Upper lobe of left lung (tissue), 6 donors: ENCODE data around the gene FMO3. TPM values are rescaled to one million over a fixed set of nuclear protein-coding genes. Genes with fewer than 3 reads are reported as not detected.

ENCODE experiments used
- ATAC-seq, 2 donors: fragments of 200-7000 bp; cut with Tn5 transposase; one replicate each; pipeline ENCODE4 v1.9.1; 2022; ENCODE audit warnings: mild to moderate bottlenecking in 2 of 2, moderate library complexity in 2 of 2; ENCODE audit not compliant: low FRiP score in 2 of 2
- DNase-seq, 2 donors: peaks; one replicate each; pipeline ENCODE4 v3.0.0-alpha.2; 2019 to 2020
- H3K27ac ChIP-seq, 4 donors: fragments of 200-600 bp; sonication (generic); one replicate each; pipeline ENCODE4 v1.5.1; 2016 to 2019
- H3K27me3 ChIP-seq, 4 donors: fragments of 200-600 bp; sonication (generic); one replicate each; pipeline ENCODE4 v1.5.1; 2017 to 2019
- H3K36me3 ChIP-seq, 4 donors: fragments of 200-600 bp; sonication (generic); one replicate each; pipeline ENCODE4 v1.5.1; 2016 to 2019
- H3K4me1 ChIP-seq, 4 donors: fragments of 200-600 bp; sonication (generic); one replicate each; pipeline ENCODE4 v1.5.1; 2018 to 2019
- H3K4me3 ChIP-seq, 4 donors: fragments of 200-600 bp; sonication (generic); one replicate each; pipeline ENCODE4 v1.5.1; 2017 to 2019; ENCODE audit warnings: mild to moderate bottlenecking in 2 of 4, moderate library complexity in 1 of 4
- H3K9me3 ChIP-seq, 4 donors: fragments of 200-600 bp; sonication (generic); one replicate each; pipeline ENCODE4 v1.5.1; 2018 to 2019
- CTCF ChIP-seq, 6 experiments: fragments of 450-650 bp in 4 of 6; fragments of 200-600 bp in 2 of 6; sonication (generic) in 2 of 6; IDR thresholded peaks; one replicate each; pipeline ENCODE4 v1.5.1; 2016 to 2019; ENCODE audit warnings: antibody characterized with exemption in 6 of 6
- EP300 ChIP-seq, 4 donors: sonication (generic); formaldehyde crosslinking; IDR thresholded peaks; one replicate each; pipeline ENCODE4 v1.5.1; 2017; ENCODE audit warnings: antibody characterized with exemption in 4 of 4, control low read depth in 2 of 4
- POLR2A ChIP-seq, 4 donors: fragments of 450-650 bp; IDR thresholded peaks; one replicate each; pipeline ENCODE4 v1.5.1; 2016 to 2017; ENCODE audit warnings: antibody characterized with exemption in 4 of 4, mild to moderate bottlenecking in 2 of 4
- POLR2AphosphoS5 ChIP-seq, 2 donors: sonication (generic); formaldehyde crosslinking; IDR thresholded peaks; one replicate each; pipeline ENCODE4 v1.5.1; 2017; ENCODE audit warnings: antibody characterized with exemption in 2 of 2
- WGBS, 2 donors: methylation state at CpG; one replicate each; pipeline ENCODE4 v1.1.5; 2017 to 2018; 5-methylcytosine and 5-hydroxymethylcytosine counted together
- total RNA-seq, 6 donors: library from RNA; depleted of rRNA in 4 of 6; stranded (reverse); fragments of >200 nt in 4 of 6; gene quantifications; one replicate each; pipeline versions ENCODE4 v1.1.0 to v1.2.1, GENCODE V29; 2016 to 2021
- donor health status: DM: no; HTN: no; CAD: no; lungs with moderate emphysema.
- donor health status: DM: no; HTN: yes; CAD: no; lungs with severe emphysema.

The FMO3 gene
- total RNA-seq, 6 donors from 2014 or later, result 9.1 to 16.7 (median 13.5) TPM

- no peak for DNase-seq
- peak overlapping the region in 3 of 4 donors; percentile 37 to 61 (median 61) for H3K27ac ChIP-seq
- TF ChIP-seq EP300 (IDR thresholded peaks at IDR 0.05) (peak in 1 of 4 donors; percentile 39), POLR2AphosphoS5 (IDR thresholded peaks at IDR 0.05) (no peak)
- H3K9me3 ChIP-seq, result no peaks in the 10 kb centered on the region
- H3K36me3 ChIP-seq, result no peaks in the 10 kb centered on the region
- no peaks in the 10 kb centered on the region for H3K27me3 ChIP-seq
- H3K4me3 ChIP-seq, result no peak overlapping the region
- ATAC-seq, result peak; percentile 63 to 79
- H3K4me1 ChIP-seq, result peaks cover 0 to 15% (median 7%) of the 10 kb centered on the region in 4 donors
- WGBS, 2 donors, result 60 to 67% methylated on average over 2 of the region's 2 CpGs
Observed at GRCh38 chr1:171127501-171127900, 36.8 kb downstream of the FMO3 start.

GRCh38 chr1:171128463-171128862 lies 37.8 kb downstream of the FMO3 start:
- Histone ChIP-seq H3K9me3 (no peaks in the 10 kb centered on the region), H3K4me3 (no peak overlapping the region), H3K36me3 (no peaks in the 10 kb centered on the region), H3K4me1 (peaks cover 0 to 14% (median 4%) of the 10 kb centered on the region in 4 donors), H3K27me3 (no peaks in the 10 kb centered on the region), H3K27ac (peak overlapping the region in 3 of 4 donors; percentile 36 to 61 (median 37))
- no peak for ATAC-seq
- DNase-seq, result no peak
- no peak for TF ChIP-seq POLR2A (IDR thresholded peaks at IDR 0.05)
- TF ChIP-seq POLR2AphosphoS5 (IDR thresholded peaks at IDR 0.05), result no peak
- TF ChIP-seq CTCF (IDR thresholded peaks at IDR 0.05), result no peak
- TF ChIP-seq EP300 (IDR thresholded peaks at IDR 0.05), result no peak

- 52 to 62% methylated on average over 3 of the region's 3 CpGs for WGBS, 2 donors
- Histone ChIP-seq H3K9me3 (no peaks in the 10 kb centered on the region), H3K27me3 (no peaks in the 10 kb centered on the region), H3K4me3 (no peak overlapping the region), H3K4me1 (peaks cover 0 to 4% (median 1%) of the 10 kb centered on the region in 4 donors), H3K36me3 (no peaks in the 10 kb centered on the region), H3K27ac (no peak overlapping the region)
- ATAC-seq, result no peak
- no peak for DNase-seq
- no peak for TF ChIP-seq CTCF (IDR thresholded peaks at IDR 0.05)
- no peak for TF ChIP-seq POLR2AphosphoS5 (IDR thresholded peaks at IDR 0.05)
- TF ChIP-seq EP300 (IDR thresholded peaks at IDR 0.05), result no peak
- no peak for TF ChIP-seq POLR2A (IDR thresholded peaks at IDR 0.05)
Observed at GRCh38 chr1:171134204-171134923, 43.7 kb downstream of the FMO3 start.

GRCh38 chr1:171137580-171137979 lies 46.9 kb downstream of the FMO3 start:
- no peak for ATAC-seq
- no peak overlapping the region for H3K4me3 ChIP-seq
- H3K9me3 ChIP-seq, result no peaks in the 10 kb centered on the region
- H3K27ac ChIP-seq, result no peak overlapping the region
- H3K27me3 ChIP-seq, result no peaks in the 10 kb centered on the region
- WGBS, 2 donors, result 53 to 59% methylated on average over 2 of the region's 2 CpGs
- TF ChIP-seq EP300 (IDR thresholded peaks at IDR 0.05) (no peak), POLR2AphosphoS5 (IDR thresholded peaks at IDR 0.05) (no peak), POLR2A (IDR thresholded peaks at IDR 0.05) (no peak), CTCF (IDR thresholded peaks at IDR 0.05) (no peak)
- H3K4me1 ChIP-seq, result peaks cover 4 to 18% (median 12%) of the 10 kb centered on the region in 4 donors
- no peaks in the 10 kb centered on the region for H3K36me3 ChIP-seq
- no peak for DNase-seq

GRCh38 chr1:171138980-171139379 lies 48.3 kb downstream of the FMO3 start:
- Histone ChIP-seq H3K27me3 (no peaks in the 10 kb centered on the region), H3K9me3 (no peaks in the 10 kb centered on the region), H3K27ac (peak overlapping the region in 1 of 4 donors; percentile 85), H3K36me3 (no peaks in the 10 kb centered on the region), H3K4me3 (no peak overlapping the region), H3K4me1 (peaks cover 4 to 18% (median 12%) of the 10 kb centered on the region in 4 donors)
- TF ChIP-seq EP300 (IDR thresholded peaks at IDR 0.05) (no peak), POLR2AphosphoS5 (IDR thresholded peaks at IDR 0.05) (no peak), POLR2A (IDR thresholded peaks at IDR 0.05) (no peak), CTCF (IDR thresholded peaks at IDR 0.05) (no peak)
- ATAC-seq (peak in 1 of 2 donors; percentile 28), DNase-seq (no peak)
- WGBS, 2 donors, result 49 to 59% methylated on average over 2 of the region's 2 CpGs
